Adrenal gland (tissue), 12 donors: ENCODE measurements around the gene SULT1C3. TPM values are rescaled to one million over a fixed set of nuclear protein-coding genes. Genes with fewer than 3 reads are reported as not detected.

Experiments
- DNase-seq, 7 donors: peaks; one replicate each; pipeline ENCODE4 v3.0.0-alpha.2; 2019 to 2020
- H3K27ac ChIP-seq, 5 donors: fragments of 200-600 bp; sonication (generic) in 4 of 5; 1 replicate in 3 of 5; 2 replicates in 2 of 5; pipeline versions ENCODE4 v1.5.1 to v1.8.0; 2016 to 2020; ENCODE audit warnings: mild to moderate bottlenecking in 1 of 5
- H3K27me3 ChIP-seq: fragments of 200-600 bp; 2 replicates; pipeline ENCODE4 v1.8.0; 2021
- H3K36me3 ChIP-seq, 2 donors: fragments of 200-600 bp; replicated peaks in 1 of 2; 1 replicate in 1 of 2; 2 replicates in 1 of 2; pipeline versions ENCODE4 v1.5.1 to v1.8.0; 2018 to 2022
- H3K4me1 ChIP-seq, 2 donors: fragments of 200-600 bp; replicated peaks in 1 of 2; 1 replicate in 1 of 2; 2 replicates in 1 of 2; pipeline versions ENCODE4 v1.5.1 to v1.8.0; 2018 to 2021
- H3K4me3 ChIP-seq, 4 donors: fragments of 200-600 bp; sonication (generic) in 3 of 4; one replicate each; pipeline ENCODE4 v1.5.1; 2016 to 2018
- H3K9me3 ChIP-seq, 3 donors: fragments of 200-600 bp; sonication (generic) in 1 of 3; replicated peaks in 1 of 3; 1 replicate in 2 of 3; 2 replicates in 1 of 3; pipeline versions ENCODE4 v1.5.1 to v1.8.0; 2016 to 2021
- CTCF ChIP-seq, 6 experiments: fragments of 450-650 bp in 4 of 6; fragments of 200-600 bp in 2 of 6; sonication (generic) in 1 of 6; IDR thresholded peaks; 1 replicate in 5 of 6; 2 replicates in 1 of 6; pipeline versions ENCODE4 v1.5.1 to v1.8.0; 2016 to 2021; ENCODE audit warnings: antibody characterized with exemption in 6 of 6, mild to moderate bottlenecking in 2 of 6, moderate library complexity in 1 of 6
- POLR2A ChIP-seq, 2 donors: fragments of 450-650 bp; IDR thresholded peaks; one replicate each; pipeline ENCODE4 v1.6.1; 2017; ENCODE audit warnings: antibody characterized with exemption in 2 of 2, mild to moderate bottlenecking in 2 of 2, moderate library complexity in 1 of 2
- WGBS, 4 donors: extraction: QIAGEN DNeasy Blood & Tissue Kit in 2 of 4; methylation state at CpG; one replicate each; pipeline versions ENCODE4 v1.1.5 to v1.1.7; 2013 to 2017; 5-methylcytosine and 5-hydroxymethylcytosine counted together
- intact Hi-C, 2 donors: fragments of 100-400 bp; cut with DNase I; formaldehyde crosslinking; loops; one replicate each; pipeline versions ENCODE4 v1.14.1 to v1.15.0; 2022 to 2023
- polyA plus RNA-seq, 3 donors: library from polyadenylated mRNA; stranded (reverse); fragments of 200-250 nt in 2 of 3; fragments of 350-450 nt in 1 of 3; fragmentation: Illumina TruSeq in 1 of 3; extraction: RNeasy Lipid Tissue Mini Kit (QIAGEN cat#74804) in 1 of 3; gene quantifications; one replicate each; pipeline ENCODE4 v1.2.3, GENCODE V29; 2013 to 2014
- total RNA-seq, 9 donors: library from RNA; depleted of rRNA in 4 of 9; stranded (reverse); fragments of >200 nt in 4 of 9; fragments of 120-200 nt in 1 of 9; fragmentation: NEBNext Ultra II Directional in 1 of 9; extraction: Animal tissue kit (Norgen Biotek cat#: 25700) in 1 of 9; gene quantifications; one replicate each; pipeline versions ENCODE4 v1.1.0 to v1.2.4, GENCODE V29; 2013 to 2023
- donor health status: healthy with polysubstance abuse.
- donor health status: Bipolar disorder and iron deficiency.
- donor health status: DM: yes; HTN: yes; CAD: no.
- donor health status: DM: no; HTN: no; CAD: no.
- donor health status: DM: no; HTN: no; CAD: no.
- donor health status: DM: yes; HTN: yes; CAD: no.

The SULT1C3 gene
- total and polyA plus RNA-seq, 12 donors = not detected

- intact Hi-C loops = no loop called here
- no peak overlapping the region for H3K27ac ChIP-seq
- no peaks in the 10 kb centered on the region for H3K4me1 ChIP-seq
- DNase-seq = no peak
- no peak for TF ChIP-seq POLR2A (IDR thresholded peaks at IDR 0.05)
- no peak for TF ChIP-seq CTCF (IDR thresholded peaks at IDR 0.05)
- no peak overlapping the region for H3K4me3 ChIP-seq
- no peaks in the 10 kb centered on the region for H3K9me3 ChIP-seq
- H3K27me3 ChIP-seq = no peaks in the 10 kb centered on the region
- no peaks in the 10 kb centered on the region for H3K36me3 ChIP-seq
Measured at GRCh38 chr2:108263401-108263800, 23.6 kb downstream of the SULT1C3 start.

GRCh38 chr2:108266218-108266617 is 26.4 kb downstream of the SULT1C3 start:
- intact Hi-C loops = no loop called here
- Histone ChIP-seq H3K4me3 (no peak overlapping the region), H3K9me3 (no peaks in the 10 kb centered on the region), H3K4me1 (no peaks in the 10 kb centered on the region), H3K27me3 (no peaks in the 10 kb centered on the region), H3K36me3 (no peaks in the 10 kb centered on the region), H3K27ac (no peak overlapping the region)
- 77 to 81% (median 79%) methylated on average over 3 of the region's 3 CpGs for whole genome bisulfite sequencing, 4 donors
- no peak for TF ChIP-seq POLR2A (IDR thresholded peaks at IDR 0.05)
- TF ChIP-seq CTCF (IDR thresholded peaks at IDR 0.05) = no peak
- no peak for DNase-seq

GRCh38 chr2:108267101-108267500 is 27.3 kb downstream of the SULT1C3 start:
- Histone ChIP-seq H3K4me1 (no peaks in the 10 kb centered on the region), H3K4me3 (no peak overlapping the region), H3K27me3 (no peaks in the 10 kb centered on the region), H3K36me3 (no peaks in the 10 kb centered on the region), H3K9me3 (no peaks in the 10 kb centered on the region), H3K27ac (no peak overlapping the region)
- no peak for TF ChIP-seq POLR2A (IDR thresholded peaks at IDR 0.05)
- no peak for TF ChIP-seq CTCF (IDR thresholded peaks at IDR 0.05)
- no peak for DNase-seq
- intact Hi-C loops = no loop called here
- 46 to 72% (median 59%) methylated on average over 5 of the region's 5 CpGs for WGBS, 4 donors

GRCh38 chr2:108268001-108268400 is 28.2 kb downstream of the SULT1C3 start:
- no peak overlapping the region for H3K27ac ChIP-seq
- 60 to 75% (median 68%) methylated on average over 4 of the region's 4 CpGs for WGBS, 4 donors
- no peaks in the 10 kb centered on the region for H3K27me3 ChIP-seq
- H3K4me3 ChIP-seq = no peak overlapping the region
- no peak for TF ChIP-seq CTCF (IDR thresholded peaks at IDR 0.05)
- no peak for TF ChIP-seq POLR2A (IDR thresholded peaks at IDR 0.05)
- H3K4me1 ChIP-seq = no peaks in the 10 kb centered on the region
- no peaks in the 10 kb centered on the region for H3K9me3 ChIP-seq
- no peak for DNase-seq
- intact Hi-C loops = no loop called here
- no peaks in the 10 kb centered on the region for H3K36me3 ChIP-seq
